ENCODE results near the gene PDK2. TPM values are rescaled to one million over a fixed set of nuclear protein-coding genes. Genes with fewer than 3 reads are reported as not detected.
A peak's percentile ranks its signal among the peaks of the same experiment; 100 is the strongest.

The PDK2 gene
- total RNA-seq, 1 donor from 2014 or later: 14.5 TPM

GRCh38 chr17:50123649-50124349 lies 28.6 kb downstream of the PDK2 start:
- no peak overlapping the region for H3K4me3 ChIP-seq (ENCODE audit: low read depth, low read length)
- H3K36me3 ChIP-seq (ENCODE audit: control insufficient read depth, insufficient read depth, low read length): no peaks in the 10 kb centered on the region
- no peak for TF ChIP-seq CTCF (IDR thresholded peaks at IDR 0.05; ENCODE audit: insufficient read depth, low read length, poor library complexity, severe bottlenecking)
- no peaks in the 10 kb centered on the region for H3K27me3 ChIP-seq (ENCODE audit: control insufficient read depth, insufficient read depth, low read length)
- no peak for DNase-seq (ENCODE audit: low read depth)

- no peak for TF ChIP-seq CTCF (IDR thresholded peaks at IDR 0.05; ENCODE audit: insufficient read depth, low read length, poor library complexity, severe bottlenecking)
- DNase-seq (ENCODE audit: low read depth): no peak
- Histone ChIP-seq H3K36me3 (ENCODE audit: control insufficient read depth, insufficient read depth, low read length) (no peaks in the 10 kb centered on the region), H3K27me3 (ENCODE audit: control insufficient read depth, insufficient read depth, low read length) (no peaks in the 10 kb centered on the region), H3K4me3 (ENCODE audit: low read depth, low read length) (no peak overlapping the region)
Measured at GRCh38 chr17:50125420-50125997, 30.4 kb downstream of the PDK2 start.

GRCh38 chr17:50127697-50128361 lies 32.7 kb downstream of the PDK2 start:
- no peak overlapping the region for H3K4me3 ChIP-seq (ENCODE audit: low read depth, low read length)
- no peaks in the 10 kb centered on the region for H3K36me3 ChIP-seq (ENCODE audit: control insufficient read depth, insufficient read depth, low read length)
- TF ChIP-seq CTCF (IDR thresholded peaks at IDR 0.05; ENCODE audit: insufficient read depth, low read length, poor library complexity, severe bottlenecking): no peak
- no peaks in the 10 kb centered on the region for H3K27me3 ChIP-seq (ENCODE audit: control insufficient read depth, insufficient read depth, low read length)
- DNase-seq (ENCODE audit: low read depth): no peak

GRCh38 chr17:50128441-50129352 lies 33.5 kb downstream of the PDK2 start:
- Histone ChIP-seq H3K4me3 (ENCODE audit: low read depth, low read length) (peak overlapping the region; percentile 43), H3K36me3 (ENCODE audit: control insufficient read depth, insufficient read depth, low read length) (no peaks in the 10 kb centered on the region), H3K27me3 (ENCODE audit: control insufficient read depth, insufficient read depth, low read length) (no peaks in the 10 kb centered on the region)
- no peak for TF ChIP-seq CTCF (IDR thresholded peaks at IDR 0.05; ENCODE audit: insufficient read depth, low read length, poor library complexity, severe bottlenecking)
- no peak for DNase-seq (ENCODE audit: low read depth)

- Histone ChIP-seq H3K4me3 (ENCODE audit: low read depth, low read length) (peak overlapping the region; percentile 43), H3K27me3 (ENCODE audit: control insufficient read depth, insufficient read depth, low read length) (no peaks in the 10 kb centered on the region)
Measured at GRCh38 chr17:50129353-50129727, 34.2 kb downstream of the PDK2 start.

More at GRCh38 chr17:50129353-50129727, 34.2 kb downstream of the PDK2 start:
- DNase-seq (ENCODE audit: low read depth): no peak
- no peak for TF ChIP-seq CTCF (IDR thresholded peaks at IDR 0.05; ENCODE audit: insufficient read depth, low read length, poor library complexity, severe bottlenecking)
- H3K36me3 ChIP-seq (ENCODE audit: control insufficient read depth, insufficient read depth, low read length): no peaks in the 10 kb centered on the region

All from kidney epithelial cell (primary cell).